IPS-NIHi7 (cell line): ENCODE results near the gene RARRES2.

ENCODE experiments used
- DNase-seq: peaks from one replicate; pipeline ENCODE4 v3.0.0; 2012; ENCODE audit warnings: mixed read lengths; ENCODE audit errors: extremely low spot score

RARRES2 gene

GRCh38 chr7:150337659-150338081, 3.8 kb downstream of the RARRES2 start:
- no peak for DNase-seq

GRCh38 chr7:150337179-150337578, 4.2 kb downstream of the RARRES2 start:
- DNase-seq = no peak

GRCh38 chr7:150336746-150337145, 4.7 kb downstream of the RARRES2 start:
- DNase-seq = no peak

- DNase-seq = no peak
Observed at GRCh38 chr7:150335774-150336112, 5.7 kb downstream of the RARRES2 start.

- DNase-seq = peak; percentile 78
Observed at GRCh38 chr7:150335108-150335773, 6.2 kb downstream of the RARRES2 start.

- no peak for DNase-seq
Observed at GRCh38 chr7:150334108-150334507, 7.3 kb downstream of the RARRES2 start.

- no peak for DNase-seq
Observed at GRCh38 chr7:150333659-150334058, 7.8 kb downstream of the RARRES2 start.

- no peak for DNase-seq
Observed at GRCh38 chr7:150332852-150333635, 8.4 kb downstream of the RARRES2 start.

- DNase-seq = no peak
Observed at GRCh38 chr7:150330211-150330885, 11.1 kb downstream of the RARRES2 start.

GRCh38 chr7:150329331-150330120, 11.9 kb downstream of the RARRES2 start:
- peak; percentile 76 for DNase-seq

- DNase-seq = no peak
Observed at GRCh38 chr7:150327308-150327707, 14.1 kb downstream of the RARRES2 start.

- no peak for DNase-seq
Observed at GRCh38 chr7:150326657-150327268, 14.7 kb downstream of the RARRES2 start.

GRCh38 chr7:150325901-150326300, 15.5 kb downstream of the RARRES2 start:
- no peak for DNase-seq

- no peak for DNase-seq
Observed at GRCh38 chr7:150325110-150325611, 16.3 kb downstream of the RARRES2 start.

GRCh38 chr7:150324373-150324961, 17.0 kb downstream of the RARRES2 start:
- DNase-seq = no peak

GRCh38 chr7:150323682-150324372, 17.6 kb downstream of the RARRES2 start:
- DNase-seq = no peak

GRCh38 chr7:150322833-150323681, 18.4 kb downstream of the RARRES2 start, which contains the start of the genes ACTR3C and LRRC61:
ACTR3C (minus strand) TSS chr7:150323545; CDS start chr7:150295296, 28,249 bp downstream.
LRRC61 (plus strand) TSS chr7:150323355; CDS start chr7:150336862, 13,507 bp downstream.
- peak; percentile 80 for DNase-seq

- no peak for DNase-seq
Observed at GRCh38 chr7:150322114-150322832, 19.2 kb downstream of the RARRES2 start.

- DNase-seq = no peak
Observed at GRCh38 chr7:150321788-150322113, 19.7 kb downstream of the RARRES2 start.
